HEK293T (cell line): ENCODE results near the gene PI16.

Experiments used
- CTCF ChIA-PET: fragments of 350-600 bp; formaldehyde crosslinking; extraction: SDS; loops from one replicate; lab custom pipeline; 2021; ENCODE audit warnings: antibody characterized with exemption, inconsistent platforms; lab: Yijun Ruan, JAX
- POLR2A ChIA-PET: fragments of 350-600 bp; formaldehyde crosslinking; extraction: SDS; loops from one replicate; lab custom pipeline; 2020; ENCODE audit warnings: antibody characterized with exemption, inconsistent platforms; lab: Yijun Ruan, JAX
- DNase-seq: peaks from one replicate; pipeline ENCODE4 v3.0.0; 2012; ENCODE audit warnings: mixed read lengths; ENCODE audit errors: extremely low spot score
- ARNT ChIP-seq: fragments of 450-650 bp; IDR thresholded peaks from 2 replicates; pipeline ENCODE4 v1.6.1; 2017; ENCODE audit warnings: mild to moderate bottlenecking
- BHLHE40 ChIP-seq: fragments of 450-650 bp; IDR thresholded peaks from 2 replicates; pipeline ENCODE4 v1.6.1; 2016; ENCODE audit warnings: mild to moderate bottlenecking, moderate library complexity, borderline replicate concordance
- CTBP1 ChIP-seq: fragments of 450-650 bp; IDR thresholded peaks from 2 replicates; pipeline ENCODE4 v1.6.1; 2016; ENCODE audit warnings: borderline replicate concordance
- ELF4 ChIP-seq: fragments of 450-650 bp; IDR thresholded peaks from 2 replicates; pipeline ENCODE4 v1.6.1; 2017; ENCODE audit warnings: antibody characterized with exemption
- FOXA1 ChIP-seq: fragments of 450-650 bp; IDR thresholded peaks from 2 replicates; pipeline ENCODE4 v1.6.1; 2016; ENCODE audit warnings: mild to moderate bottlenecking
- FOXK2 ChIP-seq: fragments of 450-650 bp; IDR thresholded peaks from 2 replicates; pipeline ENCODE4 v1.6.1; 2016; ENCODE audit warnings: mild to moderate bottlenecking
- FOXM1 ChIP-seq: fragments of 450-650 bp; IDR thresholded peaks from 2 replicates; pipeline ENCODE4 v1.6.1; 2017; ENCODE audit warnings: mild to moderate bottlenecking, borderline replicate concordance
- HDGF ChIP-seq: fragments of 450-650 bp; IDR thresholded peaks from 2 replicates; pipeline ENCODE4 v1.6.1; 2017; ENCODE audit warnings: antibody characterized with exemption, borderline replicate concordance
- L3MBTL2 ChIP-seq: fragments of 450-650 bp; conservative IDR thresholded peaks from 2 replicates; pipeline ENCODE4 v1.6.1; 2016; ENCODE audit warnings: mild to moderate bottlenecking
- LEF1 ChIP-seq: fragments of 450-650 bp; IDR thresholded peaks from 2 replicates; pipeline ENCODE4 v1.6.1; 2017; ENCODE audit warnings: mild to moderate bottlenecking, borderline replicate concordance
- NFRKB ChIP-seq: fragments of 450-650 bp; IDR thresholded peaks from 2 replicates; pipeline ENCODE4 v1.6.1; 2016; ENCODE audit warnings: mild to moderate bottlenecking, moderate library complexity
- SP1 ChIP-seq: fragments of 450-650 bp; IDR thresholded peaks from 2 replicates; pipeline ENCODE4 v1.6.1; 2017
- SUZ12 ChIP-seq: fragments of 450-650 bp; IDR thresholded peaks from 2 replicates; pipeline ENCODE4 v1.6.1; 2016; ENCODE audit warnings: mild to moderate bottlenecking
- TARDBP ChIP-seq: fragments of 450-650 bp; IDR thresholded peaks from 2 replicates; pipeline ENCODE4 v1.6.1; 2016
- ZNF384 ChIP-seq: fragments of 450-650 bp; IDR thresholded peaks from 2 replicates; pipeline ENCODE4 v1.6.1; 2016
- TF ChIP-seq, protein P1 (sequence below): fragments of 450-650 bp; IDR thresholded peaks from 2 replicates; pipeline ENCODE4 v1.6.1; 2016

Gene PI16

DNA sequence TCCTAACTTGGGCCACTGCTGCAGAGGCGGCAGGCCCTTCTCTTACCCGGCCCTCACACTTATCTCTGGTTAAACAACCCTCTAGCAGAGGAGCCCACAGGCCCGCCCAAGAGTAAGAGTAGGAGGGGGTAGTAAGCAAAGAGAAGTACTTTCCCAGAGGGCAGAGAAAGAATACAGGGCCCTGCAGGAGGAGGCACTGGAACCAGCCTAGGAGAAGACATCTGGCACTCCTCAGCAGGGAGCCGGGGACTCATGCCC lies 21.4 kb downstream of the PI16 start:
- no peak for DNase-seq
- CTCF ChIA-PET: interaction anchor here (3.4 kb wide), 1 partner anchor 42 kb away, joined by 22 read pairs; no protein-coding TSS in a partner anchor
- POLR2A ChIA-PET: interaction anchor here (1.1 kb wide), 2 partner anchors 8 to 10 kb away, joined by 3 read pairs; partner anchors contain the start of gene MTCH1
- TF ChIP-seq L3MBTL2 (no peak), ARNT (no peak), BHLHE40 (no peak), FOXM1 (no peak)

DNA sequence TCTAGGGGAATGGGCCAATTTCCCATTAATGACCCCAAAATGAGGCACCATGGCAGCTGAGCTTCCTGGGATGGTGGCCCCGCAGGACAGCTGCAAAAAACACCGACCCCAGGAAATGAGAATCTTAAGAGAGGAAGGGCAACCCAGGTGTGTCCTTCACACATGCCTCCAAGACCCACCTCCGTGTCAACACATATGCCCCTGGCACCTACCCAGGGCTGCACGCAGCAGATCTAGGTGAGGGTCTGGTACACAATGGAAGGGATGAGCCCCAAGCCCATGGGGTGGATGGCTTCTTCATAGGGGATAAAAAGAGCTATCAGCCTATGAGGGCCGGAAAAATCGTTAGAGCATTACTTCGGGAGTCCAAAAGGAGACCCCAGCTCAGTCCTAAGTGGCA lies 22.0 kb downstream of the PI16 start:
- POLR2A ChIA-PET: interaction anchor here (1.1 kb wide), 1 partner anchor 8 kb away, joined by 3 read pairs; no protein-coding TSS in a partner anchor
- CTCF ChIA-PET: interaction anchor here (3.4 kb wide), 1 partner anchor 42 kb away, joined by 22 read pairs; no protein-coding TSS in a partner anchor
- TF ChIP-seq ZNF384 (no peak), NFRKB (no peak), SUZ12 (no peak), ARNT (no peak), L3MBTL2 (no peak), SP1 (no peak), FOXA1 (no peak), FOXM1 (no peak), TARDBP (no peak), FOXK2 (no peak), BHLHE40 (no peak), CTBP1 (no peak), HDGF (no peak), LEF1 (no peak), ELF4 (no peak)
- TF ChIP-seq, protein P1, sequence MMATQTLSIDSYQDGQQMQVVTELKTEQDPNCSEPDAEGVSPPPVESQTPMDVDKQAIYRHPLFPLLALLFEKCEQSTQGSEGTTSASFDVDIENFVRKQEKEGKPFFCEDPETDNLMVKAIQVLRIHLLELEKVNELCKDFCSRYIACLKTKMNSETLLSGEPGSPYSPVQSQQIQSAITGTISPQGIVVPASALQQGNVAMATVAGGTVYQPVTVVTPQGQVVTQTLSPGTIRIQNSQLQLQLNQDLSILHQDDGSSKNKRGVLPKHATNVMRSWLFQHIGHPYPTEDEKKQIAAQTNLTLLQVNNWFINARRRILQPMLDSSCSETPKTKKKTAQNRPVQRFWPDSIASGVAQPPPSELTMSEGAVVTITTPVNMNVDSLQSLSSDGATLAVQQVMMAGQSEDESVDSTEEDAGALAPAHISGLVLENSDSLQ: no peak
- no peak for DNase-seq

DNA sequence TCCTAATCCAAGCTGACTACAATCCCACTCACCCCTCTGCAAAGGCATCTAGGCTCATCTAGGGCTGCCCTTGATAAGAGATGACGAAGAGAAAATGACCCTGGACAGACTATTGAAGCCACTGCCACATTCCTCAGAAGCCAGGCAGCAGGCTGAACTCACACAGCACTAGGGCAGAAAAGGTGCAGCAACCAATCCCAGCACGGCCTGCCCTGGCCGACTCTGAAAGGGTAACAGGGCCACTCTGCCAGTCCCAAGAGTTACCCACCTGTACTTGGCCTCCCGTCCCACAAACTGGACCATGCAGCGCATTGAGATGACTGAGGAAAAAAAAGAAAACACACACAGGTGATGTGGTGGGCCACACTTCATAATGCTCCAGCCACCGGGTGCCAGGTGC lies 22.4 kb downstream of the PI16 start:
- CTCF ChIA-PET: interaction anchor here (0.6 to 3.4 kb wide), 5 partner anchors 11 to 91 kb away, joined by 3 to 22 read pairs (median 3); partner anchors contain the start of gene C6orf89
- TF ChIP-seq HDGF (no peak), SUZ12 (no peak), TARDBP (no peak), FOXA1 (no peak), ZNF384 (no peak), FOXM1 (no peak), NFRKB (no peak), SP1 (no peak), ARNT (no peak), FOXK2 (no peak), BHLHE40 (no peak), ELF4 (no peak), L3MBTL2 (no peak), CTBP1 (no peak), LEF1 (no peak)
- TF ChIP-seq, protein P1: no peak
- POLR2A ChIA-PET: interaction anchor here (1.7 kb wide), 1 partner anchor 9 kb away, joined by 6 read pairs; the partner anchor contains the start of gene MTCH1
- DNase-seq: no peak

DNA sequence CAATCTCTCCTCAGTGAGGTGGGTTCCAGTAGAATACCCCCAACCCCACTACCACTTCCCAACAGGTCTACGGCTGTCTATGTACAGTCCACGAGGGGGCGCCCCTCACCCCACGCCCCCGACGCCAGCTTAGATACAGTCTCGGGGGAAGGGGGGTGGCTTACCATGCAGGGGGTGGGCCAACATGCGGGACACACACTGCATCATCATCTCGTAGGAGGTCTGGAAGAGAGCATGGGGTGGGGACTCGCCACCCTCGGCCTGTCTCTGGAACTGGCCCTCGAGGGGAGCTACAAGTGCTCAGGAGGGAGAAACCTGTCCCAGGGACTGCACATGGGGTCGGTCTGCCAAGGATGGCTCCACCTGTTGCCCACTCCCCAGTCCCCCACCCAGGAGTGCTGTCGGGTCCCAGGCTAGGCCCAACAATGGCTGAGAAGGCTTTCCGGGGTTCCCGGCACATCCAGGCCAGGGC lies 23.0 kb downstream of the PI16 start:
- ChIA-PET POLR2A (interaction anchor here (0.6 to 1.7 kb wide), 2 partner anchors 9 to 11 kb away, joined by 3 to 6 read pairs; partner anchors contain the start of gene MTCH1), CTCF (interaction anchor here (0.6 to 3.4 kb wide), 7 partner anchors 10 to 233 kb away, joined by 3 to 22 read pairs (median 3); partner anchors contain the start of gene C6orf89)
- TF ChIP-seq NFRKB (no peak), TARDBP (no peak)

DNA sequence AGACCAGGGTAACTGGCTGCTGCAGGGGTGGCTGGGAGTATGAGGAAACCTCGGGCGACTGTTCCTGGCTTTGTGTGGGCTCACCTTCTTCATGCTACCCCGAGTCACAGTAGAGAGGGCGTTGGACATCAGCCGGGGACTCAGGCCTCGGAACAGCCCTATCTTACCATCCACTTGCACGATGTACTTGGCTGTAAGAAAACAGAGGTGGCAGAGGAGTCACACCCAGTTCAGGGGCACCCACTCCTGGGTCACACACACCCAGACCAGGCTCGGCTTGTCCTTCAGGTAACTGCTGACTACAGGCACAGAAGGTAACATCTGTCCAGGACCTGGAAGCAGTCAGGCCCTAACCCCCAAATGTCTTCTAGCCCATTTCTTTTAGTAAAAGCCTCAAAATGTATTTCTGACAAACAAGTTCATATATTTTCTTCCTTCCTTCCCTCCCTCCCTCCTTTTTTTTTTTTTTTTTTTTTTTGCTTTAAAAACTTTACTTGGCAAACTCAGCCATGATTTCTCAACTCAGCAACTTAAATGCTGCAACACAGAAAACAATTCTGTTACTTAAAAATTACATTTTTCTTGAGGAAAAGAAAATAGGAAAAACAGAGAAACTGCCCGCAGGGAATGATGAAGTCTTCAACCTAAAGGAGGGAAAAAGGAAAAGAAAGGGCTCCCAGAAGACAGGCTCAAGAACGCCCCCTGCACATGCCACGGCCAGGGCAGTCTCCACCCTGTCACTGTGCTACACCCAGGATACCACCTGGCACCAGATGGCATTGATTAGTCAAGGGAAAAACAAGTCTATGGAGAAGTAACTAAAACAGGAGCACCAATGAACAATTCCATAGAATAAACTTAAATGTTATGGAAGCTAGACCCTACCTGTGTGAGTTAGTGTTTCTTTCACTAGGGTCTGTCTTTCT lies 24.1 kb downstream of the PI16 start:
- CTCF ChIA-PET: interaction anchor here (1.1 to 3.4 kb wide), 2 partner anchors 39 to 232 kb away, joined by 3 to 22 read pairs; no protein-coding TSS in a partner anchor
- DNase-seq: no peak
- TF ChIP-seq FOXM1 (no peak), ZNF384 (no peak), HDGF (no peak), BHLHE40 (no peak), SP1 (no peak), TARDBP (no peak), NFRKB (no peak), FOXA1 (no peak), SUZ12 (no peak), ARNT (no peak), L3MBTL2 (no peak), LEF1 (no peak), CTBP1 (no peak)
- TF ChIP-seq, protein P1: no peak
- POLR2A ChIA-PET: interaction anchor here (0.9 to 1.7 kb wide), 2 partner anchors 7 to 39 kb away, joined by 3 to 6 read pairs; partner anchors contain the start of gene MTCH1

More for the DNA sequence above, 23.0 kb downstream of the PI16 start:
- peak; percentile 58 for DNase-seq
